ENCODE measurements around the gene MTMR1. TPM values are rescaled to one million over a fixed set of nuclear protein-coding genes. Genes with fewer than 3 reads are reported as not detected.

Gene MTMR1
- total and polyA plus RNA-seq, 9 of the 15 experiments (the other 6 are each of a cell fraction or from before 2014, with no cell fraction given) = 0.96 to 35.4 (median 22.4) TPM

DNA sequence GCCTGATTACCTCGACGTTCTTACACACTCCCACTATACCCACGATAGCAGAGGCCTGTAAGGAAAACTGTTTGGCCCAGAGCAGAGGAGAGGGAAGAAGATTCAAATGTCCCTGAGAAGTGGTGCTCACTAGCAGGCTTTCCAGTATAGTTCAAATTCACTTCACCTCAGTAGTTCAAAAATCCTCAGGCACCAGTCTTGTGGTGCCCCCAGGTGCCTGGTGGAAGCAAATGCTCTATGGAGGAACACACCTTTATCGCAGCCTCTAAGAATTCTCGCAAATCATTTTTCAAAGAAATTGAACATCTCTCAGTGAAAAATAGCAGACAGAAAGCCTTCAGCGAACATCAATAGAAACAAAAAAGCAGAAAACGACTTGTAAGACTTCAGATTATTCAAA lies 12.2 kb upstream of the MTMR1 start (continued):
- TF ChIP-seq, protein P1, sequence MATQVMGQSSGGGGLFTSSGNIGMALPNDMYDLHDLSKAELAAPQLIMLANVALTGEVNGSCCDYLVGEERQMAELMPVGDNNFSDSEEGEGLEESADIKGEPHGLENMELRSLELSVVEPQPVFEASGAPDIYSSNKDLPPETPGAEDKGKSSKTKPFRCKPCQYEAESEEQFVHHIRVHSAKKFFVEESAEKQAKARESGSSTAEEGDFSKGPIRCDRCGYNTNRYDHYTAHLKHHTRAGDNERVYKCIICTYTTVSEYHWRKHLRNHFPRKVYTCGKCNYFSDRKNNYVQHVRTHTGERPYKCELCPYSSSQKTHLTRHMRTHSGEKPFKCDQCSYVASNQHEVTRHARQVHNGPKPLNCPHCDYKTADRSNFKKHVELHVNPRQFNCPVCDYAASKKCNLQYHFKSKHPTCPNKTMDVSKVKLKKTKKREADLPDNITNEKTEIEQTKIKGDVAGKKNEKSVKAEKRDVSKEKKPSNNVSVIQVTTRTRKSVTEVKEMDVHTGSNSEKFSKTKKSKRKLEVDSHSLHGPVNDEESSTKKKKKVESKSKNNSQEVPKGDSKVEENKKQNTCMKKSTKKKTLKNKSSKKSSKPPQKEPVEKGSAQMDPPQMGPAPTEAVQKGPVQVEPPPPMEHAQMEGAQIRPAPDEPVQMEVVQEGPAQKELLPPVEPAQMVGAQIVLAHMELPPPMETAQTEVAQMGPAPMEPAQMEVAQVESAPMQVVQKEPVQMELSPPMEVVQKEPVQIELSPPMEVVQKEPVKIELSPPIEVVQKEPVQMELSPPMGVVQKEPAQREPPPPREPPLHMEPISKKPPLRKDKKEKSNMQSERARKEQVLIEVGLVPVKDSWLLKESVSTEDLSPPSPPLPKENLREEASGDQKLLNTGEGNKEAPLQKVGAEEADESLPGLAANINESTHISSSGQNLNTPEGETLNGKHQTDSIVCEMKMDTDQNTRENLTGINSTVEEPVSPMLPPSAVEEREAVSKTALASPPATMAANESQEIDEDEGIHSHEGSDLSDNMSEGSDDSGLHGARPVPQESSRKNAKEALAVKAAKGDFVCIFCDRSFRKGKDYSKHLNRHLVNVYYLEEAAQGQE (IDR thresholded peaks at IDR 0.05; ENCODE audit: borderline replicate concordance) = peak; percentile 48; the same call in 1 of the 2 replicates
- TF ChIP-seq, protein P1 (CRISPR knock-in tag; IDR thresholded peaks at IDR 0.05; ENCODE audit: low read depth) = no peak

DNA sequence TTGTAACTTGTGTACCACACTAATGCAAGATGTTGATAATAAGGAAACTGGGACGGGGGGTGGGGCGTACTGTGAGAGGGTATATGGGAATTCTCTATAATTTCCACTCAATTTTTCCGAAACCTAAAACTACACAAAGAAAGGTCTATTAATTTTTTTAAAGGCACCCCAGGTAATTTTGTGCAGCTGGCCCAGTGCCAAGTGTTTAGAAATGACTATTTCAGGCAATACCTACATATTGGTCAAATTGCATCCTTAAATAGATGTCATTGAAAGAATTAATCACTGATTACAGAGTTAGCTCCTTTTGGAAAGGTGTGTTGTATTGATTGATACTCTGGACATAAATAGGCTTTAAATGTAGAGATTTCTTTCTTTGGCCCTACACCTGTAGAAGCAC lies 10.1 kb upstream of the MTMR1 start:
- POLR2A ChIA-PET = interaction anchor here (1.2 kb wide), 1 partner anchor 10 kb away, joined by 4 read pairs; the partner anchor contains the start of gene MTMR1
- Histone ChIP-seq H3K4me1 (replicated peaks in 1 of 2; ENCODE audit: control insufficient read depth in 2 of 2, insufficient read depth in 2 of 2, low read length in 2 of 2) (no peaks in the 10 kb centered on the region), H3K9me1 (ENCODE audit: control insufficient read depth, insufficient read depth, low read length) (no peaks in the 10 kb centered on the region), H4K20me1 (replicated peaks; ENCODE audit: control insufficient read depth, insufficient read depth, low read length) (no peaks in the 10 kb centered on the region), H3K27ac (ENCODE audit: extremely low read depth, low read depth, low read length) (no peak overlapping the region), H3K79me2 (ENCODE audit: control insufficient read depth, insufficient read depth, low read length) (no peaks in the 10 kb centered on the region), H3K4me3 (no peak overlapping the region), H3K27me3 (ENCODE audit: control insufficient read depth in 2 of 2, insufficient read depth in 2 of 2, low read length in 2 of 2) (no peaks in the 10 kb centered on the region), H3K9ac (ENCODE audit: insufficient read depth in 1 of 2, low read depth in 2 of 2, low read length in 2 of 2) (no peak overlapping the region), H3K36me3 (ENCODE audit: control insufficient read depth, insufficient read depth, low read length) (no peaks in the 10 kb centered on the region), H3K9me3 (replicated peaks; ENCODE audit: control insufficient read depth, insufficient read depth, low read depth, low read length) (no peaks in the 10 kb centered on the region), H3K4me2 (ENCODE audit: insufficient read depth, low read length) (no peak overlapping the region), H2AFZ (ENCODE audit: low read depth, low read length) (no peak overlapping the region)
- CTCF ChIA-PET (ENCODE audit: low intra/inter-chr PET ratio) = interaction anchor here (0.8 to 1.0 kb wide), 2 partner anchors 33 to 733 kb away, joined by 3 read pairs; no protein-coding TSS in a partner anchor
- intact Hi-C loops (cut with micrococcal nuclease) = loop anchor here (2.0 to 10.0 kb wide), 4 partner anchors 34 to 728 kb away; no protein-coding TSS in a partner anchor
- FAIRE-seq (no peak), DNase-seq (ENCODE audit: extremely low read depth in 1 of 4, low spot score in 3 of 4) (no peak), ATAC-seq (no peak)
- in situ Hi-C loops (cut with MboI) = no loop called here
- BruUV-seq (replicated peaks) = no TSS peak
- whole genome bisulfite sequencing (ENCODE audit: insufficient coverage, low coverage, missing lambda C conversion rate) = 40% methylated on average over 3 of the region's 3 CpGs
- TF ChIP-seq, protein P2, sequence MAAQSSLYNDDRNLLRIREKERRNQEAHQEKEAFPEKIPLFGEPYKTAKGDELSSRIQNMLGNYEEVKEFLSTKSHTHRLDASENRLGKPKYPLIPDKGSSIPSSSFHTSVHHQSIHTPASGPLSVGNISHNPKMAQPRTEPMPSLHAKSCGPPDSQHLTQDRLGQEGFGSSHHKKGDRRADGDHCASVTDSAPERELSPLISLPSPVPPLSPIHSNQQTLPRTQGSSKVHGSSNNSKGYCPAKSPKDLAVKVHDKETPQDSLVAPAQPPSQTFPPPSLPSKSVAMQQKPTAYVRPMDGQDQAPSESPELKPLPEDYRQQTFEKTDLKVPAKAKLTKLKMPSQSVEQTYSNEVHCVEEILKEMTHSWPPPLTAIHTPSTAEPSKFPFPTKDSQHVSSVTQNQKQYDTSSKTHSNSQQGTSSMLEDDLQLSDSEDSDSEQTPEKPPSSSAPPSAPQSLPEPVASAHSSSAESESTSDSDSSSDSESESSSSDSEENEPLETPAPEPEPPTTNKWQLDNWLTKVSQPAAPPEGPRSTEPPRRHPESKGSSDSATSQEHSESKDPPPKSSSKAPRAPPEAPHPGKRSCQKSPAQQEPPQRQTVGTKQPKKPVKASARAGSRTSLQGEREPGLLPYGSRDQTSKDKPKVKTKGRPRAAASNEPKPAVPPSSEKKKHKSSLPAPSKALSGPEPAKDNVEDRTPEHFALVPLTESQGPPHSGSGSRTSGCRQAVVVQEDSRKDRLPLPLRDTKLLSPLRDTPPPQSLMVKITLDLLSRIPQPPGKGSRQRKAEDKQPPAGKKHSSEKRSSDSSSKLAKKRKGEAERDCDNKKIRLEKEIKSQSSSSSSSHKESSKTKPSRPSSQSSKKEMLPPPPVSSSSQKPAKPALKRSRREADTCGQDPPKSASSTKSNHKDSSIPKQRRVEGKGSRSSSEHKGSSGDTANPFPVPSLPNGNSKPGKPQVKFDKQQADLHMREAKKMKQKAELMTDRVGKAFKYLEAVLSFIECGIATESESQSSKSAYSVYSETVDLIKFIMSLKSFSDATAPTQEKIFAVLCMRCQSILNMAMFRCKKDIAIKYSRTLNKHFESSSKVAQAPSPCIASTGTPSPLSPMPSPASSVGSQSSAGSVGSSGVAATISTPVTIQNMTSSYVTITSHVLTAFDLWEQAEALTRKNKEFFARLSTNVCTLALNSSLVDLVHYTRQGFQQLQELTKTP (IDR thresholded peaks at IDR 0.05; ENCODE audit: low read depth in 1 of 2, partially characterized antibody in 2 of 2) = no peak
- peak; percentile 95 for TF ChIP-seq NFIC (IDR thresholded peaks at IDR 0.05)
- no peak for TF ChIP-seq ZSCAN29 (IDR thresholded peaks at IDR 0.05)
- no peak for TF ChIP-seq KDM2B (CRISPR knock-in tag; IDR thresholded peaks at IDR 0.05)
- TF ChIP-seq PPARD (CRISPR knock-in tag; IDR thresholded peaks at IDR 0.05) = no peak
- TF ChIP-seq NFIX (CRISPR knock-in tag; IDR thresholded peaks at IDR 0.05; ENCODE audit: low read depth) = peak; percentile 81
